Brain microvascular endothelial cell (primary cell): Measurements from ENCODE around the gene POLD3.
A peak's percentile ranks its signal among the peaks of the same experiment; 100 is the strongest.

Experiments used
- DNase-seq: peaks from one replicate; pipeline ENCODE4 v3.0.0-alpha.2; 2020
- H3K27ac ChIP-seq: fragments of 250-450 bp; sonication (Bioruptor Pico); 2 replicates; pipeline ENCODE4 v1.5.1; 2020; ENCODE audit warnings: mild to moderate bottlenecking, moderate library complexity
- H3K27me3 ChIP-seq: fragments of 250-450 bp; sonication (Bioruptor Pico); replicated peaks from 2 replicates; pipeline ENCODE4 v1.5.1; 2020; ENCODE audit warnings: mild to moderate bottlenecking
- H3K36me3 ChIP-seq: fragments of 250-450 bp; sonication (Bioruptor Pico); replicated peaks from 2 replicates; pipeline ENCODE4 v1.5.1; 2020; ENCODE audit warnings: mild to moderate bottlenecking
- H3K4me3 ChIP-seq: 2 replicates; pipeline ENCODE4 v1.5.1; 2011; ENCODE audit warnings: low read depth, mild to moderate bottlenecking, control low read depth, low read length, moderate library complexity
- CTCF ChIP-seq: IDR thresholded peaks from 2 replicates; pipeline ENCODE4 v1.5.1; 2011; ENCODE audit warnings: low read depth, mild to moderate bottlenecking, moderate library complexity, low read length, control low read depth, inconsistent platforms; ENCODE audit errors: missing control alignments
- in situ Hi-C: cut with HindIII; loops from 2 replicates; pipeline ENCODE4 v1.10.0; 2017; ENCODE audit warnings: low sequenced_read_pairs, low pct_ligation_motif_present

POLD3 gene

GRCh38 chr11:74570266-74571061 is 21.9 kb upstream of the POLD3 start:
- in situ Hi-C loops: loop anchor here (25.0 kb wide), 1 partner anchor 108 kb away; the partner anchor contains the start of gene KCNE3
- Histone ChIP-seq H3K27me3 (no peaks in the 10 kb centered on the region), H3K27ac (no peak overlapping the region), H3K4me3 (no peak overlapping the region), H3K36me3 (no peaks in the 10 kb centered on the region)
- TF ChIP-seq CTCF: peak; percentile 80
- DNase-seq: peak; percentile 58

- H3K36me3 ChIP-seq: no peaks in the 10 kb centered on the region
- no peaks in the 10 kb centered on the region for H3K27me3 ChIP-seq
- TF ChIP-seq CTCF: no peak
- no peak overlapping the region for H3K27ac ChIP-seq
- in situ Hi-C loops: loop anchor here (25.0 kb wide), 1 partner anchor 109 kb away; the partner anchor contains the start of gene KCNE3
- no peak for DNase-seq
- no peak overlapping the region for H3K4me3 ChIP-seq
These were observed 21.4 kb upstream of the POLD3 start for GRCh38 chr11:74571062-74571399.

GRCh38 chr11:74572349-74572748 is 20.0 kb upstream of the POLD3 start:
- DNase-seq: no peak
- H3K27ac ChIP-seq: no peak overlapping the region
- no peak for TF ChIP-seq CTCF
- no peaks in the 10 kb centered on the region for H3K36me3 ChIP-seq
- H3K4me3 ChIP-seq: no peak overlapping the region
- in situ Hi-C loops: loop anchor here (25.0 kb wide), 1 partner anchor 110 kb away; the partner anchor contains the start of gene KCNE3
- H3K27me3 ChIP-seq: no peaks in the 10 kb centered on the region

GRCh38 chr11:74574563-74574962 is 17.8 kb upstream of the POLD3 start:
- Histone ChIP-seq H3K36me3 (no peaks in the 10 kb centered on the region), H3K27me3 (no peaks in the 10 kb centered on the region), H3K4me3 (no peak overlapping the region), H3K27ac (no peak overlapping the region)
- TF ChIP-seq CTCF: no peak
- in situ Hi-C loops: loop anchor here (25.0 kb wide), 1 partner anchor 112 kb away; the partner anchor contains the start of gene KCNE3
- no peak for DNase-seq

- no peak for TF ChIP-seq CTCF
- in situ Hi-C loops: no loop called here
- Histone ChIP-seq H3K36me3 (no peaks in the 10 kb centered on the region), H3K4me3 (no peak overlapping the region), H3K27ac (no peak overlapping the region), H3K27me3 (no peaks in the 10 kb centered on the region)
- no peak for DNase-seq
These were observed 16.4 kb upstream of the POLD3 start for GRCh38 chr11:74575999-74576398.
